Right lobe of liver (tissue), 6 donors: ENCODE measurements around the gene HUS1. TPM values are rescaled to one million over a fixed set of nuclear protein-coding genes. Genes with fewer than 3 reads are reported as not detected.

Source experiments
- ATAC-seq, 4 donors: fragments of 200-7000 bp; cut with Tn5 transposase; one replicate each; pipeline ENCODE4 v1.9.1; 2020; ENCODE audit warnings: mild to moderate bottlenecking in 4 of 4, moderate library complexity in 4 of 4
- DNase-seq, 3 donors: peaks; one replicate each; pipeline ENCODE4 v3.0.0-alpha.2; 2020
- H3K27ac ChIP-seq, 3 donors: fragments of 200-600 bp; one replicate each; pipeline ENCODE4 v1.8.0; 2022
- H3K27me3 ChIP-seq, 2 donors: fragments of 200-600 bp; one replicate each; pipeline ENCODE4 v1.8.0; 2022
- H3K36me3 ChIP-seq, 4 donors: fragments of 200-600 bp; sonication (generic) in 1 of 4; one replicate each; pipeline versions ENCODE4 v1.5.1 to v1.8.0; 2017 to 2022; ENCODE audit warnings: control low read depth in 1 of 4
- H3K4me1 ChIP-seq, 4 donors: fragments of 200-600 bp; sonication (generic) in 1 of 4; one replicate each; pipeline versions ENCODE4 v1.5.1 to v1.8.0; 2017 to 2022; ENCODE audit warnings: control low read depth in 1 of 4
- H3K4me3 ChIP-seq, 3 donors: fragments of 200-600 bp; one replicate each; pipeline ENCODE4 v1.8.0; 2022
- H3K9me3 ChIP-seq, 4 donors: fragments of 200-600 bp; sonication (generic) in 1 of 4; one replicate each; pipeline versions ENCODE4 v1.5.1 to v1.8.0; 2017 to 2022; ENCODE audit warnings: control low read depth in 1 of 4
- CTCF ChIP-seq, 4 donors: fragments of 200-600 bp in 3 of 4; fragments of 450-650 bp in 1 of 4; IDR thresholded peaks; one replicate each; pipeline versions ENCODE4 v1.5.1 to v1.8.0; 2016 to 2022; ENCODE audit warnings: antibody characterized with exemption in 4 of 4, mild to moderate bottlenecking in 2 of 4
- POLR2A ChIP-seq: fragments of 450-650 bp; IDR thresholded peaks from one replicate; pipeline ENCODE4 v1.6.1; 2017; ENCODE audit warnings: antibody characterized with exemption, mild to moderate bottlenecking
- WGBS: methylation state at CpG from one replicate; pipeline ENCODE4 v1.1.6; 2018; ENCODE audit warnings: low coverage, low lambda C conversion rate; ENCODE audit not compliant: insufficient coverage; ENCODE audit errors: missing lambda C conversion rate; 5-methylcytosine and 5-hydroxymethylcytosine counted together
- intact Hi-C, 2 donors: fragments of 100-400 bp; cut with DNase I; formaldehyde crosslinking; loops; one replicate each; pipeline versions ENCODE4 v1.11.2 to v1.14.1; 2022
- total RNA-seq, 6 experiments: library from RNA; depleted of rRNA in 2 of 6; stranded (reverse); fragments of >200 nt in 2 of 6; fragmentation: NEBNext Ultra II Directional in 3 of 6; extraction: Animal tissue kit (Norgen Biotek cat#: 25700) in 3 of 6; gene quantifications; one replicate each; pipeline versions ENCODE4 v1.1.0 to v1.2.4, GENCODE V29; 2016 to 2023
- donor health status: DM: no; HTN: yes; CAD: no.
- donor health status: DM: no; HTN: no; CAD: no.
- donor health status: DM: no; HTN: no; CAD: no.
- donor health status: DM: no; HTN: yes; CAD: no.
- donor health status: DM: no; HTN: yes; CAD: no.

The HUS1 gene
- total RNA-seq, 6 experiments from 2014 or later: 16.1 to 40.5 (median 25.5) TPM

GRCh38 chr7:47954231-47954911 lies 25.0 kb downstream of the HUS1 start:
- intact Hi-C loops: no loop called here
- Histone ChIP-seq H3K4me3 (no peak overlapping the region), H3K27me3 (no peaks in the 10 kb centered on the region), H3K4me1 (peaks cover 0 to 9% (median 0%) of the 10 kb centered on the region in 4 donors), H3K27ac (no peak overlapping the region), H3K9me3 (no peaks in the 10 kb centered on the region), H3K36me3 (peaks cover 0 to 8% (median 6%) of the 10 kb centered on the region in 4 donors)
- DNase-seq: no peak
- no peak for ATAC-seq
- 92% methylated on average over 3 of the region's 4 CpGs for WGBS
- TF ChIP-seq CTCF (IDR thresholded peaks at IDR 0.05) (no peak), POLR2A (no peak)

- no peak overlapping the region for H3K4me3 ChIP-seq
- no peak overlapping the region for H3K27ac ChIP-seq
- WGBS: 67% methylated on average over 3 of the region's 4 CpGs
- DNase-seq (no peak), ATAC-seq (no peak)
- intact Hi-C loops: no loop called here
- H3K36me3 ChIP-seq: peaks cover 0 to 8% (median 6%) of the 10 kb centered on the region in 4 donors
- H3K4me1 ChIP-seq: peaks cover 0 to 9% (median 0%) of the 10 kb centered on the region in 4 donors
- no peaks in the 10 kb centered on the region for H3K9me3 ChIP-seq
- TF ChIP-seq CTCF (IDR thresholded peaks at IDR 0.05) (no peak), POLR2A (no peak)
- no peaks in the 10 kb centered on the region for H3K27me3 ChIP-seq
Measured at GRCh38 chr7:47953822-47954221, 25.6 kb downstream of the HUS1 start.

GRCh38 chr7:47952224-47952623 lies 27.2 kb downstream of the HUS1 start:
- H3K27ac ChIP-seq: no peak overlapping the region
- 73% methylated on average over 2 of the region's 4 CpGs for WGBS
- peaks cover 0 to 8% (median 6%) of the 10 kb centered on the region in 4 donors for H3K36me3 ChIP-seq
- ATAC-seq (no peak), DNase-seq (no peak)
- no peak overlapping the region for H3K4me3 ChIP-seq
- intact Hi-C loops: no loop called here
- no peaks in the 10 kb centered on the region for H3K9me3 ChIP-seq
- no peak for TF ChIP-seq CTCF (IDR thresholded peaks at IDR 0.05)
- TF ChIP-seq POLR2A: no peak
- H3K4me1 ChIP-seq: peaks cover 0 to 9% (median 0%) of the 10 kb centered on the region in 4 donors
- no peaks in the 10 kb centered on the region for H3K27me3 ChIP-seq

GRCh38 chr7:47951374-47951773 lies 28.0 kb downstream of the HUS1 start:
- peak; percentile 73 to 86 (median 78) for ATAC-seq
- no peak for DNase-seq

More at GRCh38 chr7:47951374-47951773, 28.0 kb downstream of the HUS1 start:
- Histone ChIP-seq H3K4me3 (no peak overlapping the region), H3K4me1 (peaks cover 0 to 9% (median 0%) of the 10 kb centered on the region in 4 donors), H3K9me3 (no peaks in the 10 kb centered on the region), H3K27ac (no peak overlapping the region), H3K27me3 (no peaks in the 10 kb centered on the region), H3K36me3 (peaks cover 0 to 8% (median 5%) of the 10 kb centered on the region in 4 donors)
- TF ChIP-seq POLR2A (no peak), CTCF (IDR thresholded peaks at IDR 0.05) (no peak)
- intact Hi-C loops: no loop called here
